GM18505 (cell line): ENCODE data around the gene CNTNAP5.

Experiments
- ATAC-seq: cut with Tn5 transposase; IDR thresholded peaks from one replicate; pipeline ENCODE4 v1.9.1; 2021; ENCODE audit not compliant: unreplicated experiment
- POLR2A ChIP-seq: IDR thresholded peaks from 4 replicates; pipeline ENCODE4 v1.6.1; 2011; ENCODE audit warnings: borderline replicate concordance; ENCODE audit not compliant: insufficient read depth, insufficient read length; ENCODE audit errors: extremely low read depth

CNTNAP5 gene

DNA sequence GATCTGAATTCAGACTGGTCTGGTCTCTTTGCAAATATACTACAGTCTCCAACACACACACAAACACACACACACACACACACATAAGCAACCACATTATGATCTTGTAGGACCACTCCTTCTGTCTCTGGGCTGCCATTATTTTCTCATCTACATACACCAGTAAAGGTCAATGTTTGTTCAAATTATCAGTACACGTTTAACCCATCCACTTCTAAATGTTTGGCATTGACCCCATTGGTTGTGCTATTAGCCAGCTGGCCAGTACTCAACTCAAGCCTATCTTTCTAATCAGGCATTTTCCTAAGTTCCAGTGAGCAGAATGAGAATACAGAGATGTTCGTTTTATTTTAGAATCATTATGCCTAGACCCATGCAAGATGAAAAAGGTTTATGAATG is 186.4 kb downstream of the CNTNAP5 start:
- TF ChIP-seq POLR2A, result no peak
- no peak for ATAC-seq

DNA sequence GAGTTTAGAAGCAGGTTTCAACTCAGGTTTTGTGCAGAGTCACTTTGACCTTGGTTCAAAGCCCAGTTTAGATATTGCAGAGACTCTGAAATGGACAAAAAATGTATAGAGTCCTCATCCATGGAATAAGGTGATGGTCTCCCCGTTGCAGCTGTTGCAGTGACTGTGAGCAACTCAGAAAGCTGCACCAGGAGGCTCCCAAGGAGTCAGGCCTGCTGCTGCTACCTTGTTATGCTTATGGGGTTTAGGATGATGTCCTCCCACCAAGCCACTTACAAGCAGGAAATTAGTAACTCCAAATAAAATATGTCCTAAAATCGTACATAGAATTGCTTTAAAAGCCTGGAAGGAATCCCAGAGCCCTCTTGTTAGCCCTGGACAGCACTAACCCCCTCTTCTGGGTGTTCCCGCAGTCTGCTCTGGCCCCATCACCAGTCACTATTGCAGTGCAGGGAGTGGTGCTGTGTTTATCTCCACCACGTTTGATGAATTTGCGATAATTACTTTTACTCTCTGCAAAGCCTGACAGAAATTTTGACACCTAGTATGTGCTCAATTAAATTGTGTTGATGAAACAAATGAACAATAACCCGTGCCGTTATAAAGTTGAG is 189.0 kb downstream of the CNTNAP5 start:
- no peak for ATAC-seq
- no peak for TF ChIP-seq POLR2A

DNA sequence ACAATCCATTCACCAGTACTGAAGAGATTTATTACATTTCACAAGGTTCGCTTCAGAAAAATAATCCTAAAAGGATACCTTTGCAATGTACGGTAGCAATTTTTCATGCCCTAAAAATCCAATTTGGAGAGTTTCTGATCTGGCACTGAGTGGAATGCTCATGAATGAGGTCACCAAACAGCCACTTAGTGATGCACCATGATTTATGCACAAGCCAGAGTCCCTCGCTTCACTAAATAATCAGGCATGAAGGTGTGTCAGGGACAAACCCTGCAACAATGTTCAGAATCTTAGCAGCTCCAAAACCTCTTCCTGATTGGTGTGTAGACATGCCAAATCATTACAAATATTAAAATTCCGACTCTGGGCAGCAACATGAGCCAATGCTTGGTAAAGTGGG is 221.1 kb downstream of the CNTNAP5 start:
- no peak for TF ChIP-seq POLR2A
- no peak for ATAC-seq

DNA sequence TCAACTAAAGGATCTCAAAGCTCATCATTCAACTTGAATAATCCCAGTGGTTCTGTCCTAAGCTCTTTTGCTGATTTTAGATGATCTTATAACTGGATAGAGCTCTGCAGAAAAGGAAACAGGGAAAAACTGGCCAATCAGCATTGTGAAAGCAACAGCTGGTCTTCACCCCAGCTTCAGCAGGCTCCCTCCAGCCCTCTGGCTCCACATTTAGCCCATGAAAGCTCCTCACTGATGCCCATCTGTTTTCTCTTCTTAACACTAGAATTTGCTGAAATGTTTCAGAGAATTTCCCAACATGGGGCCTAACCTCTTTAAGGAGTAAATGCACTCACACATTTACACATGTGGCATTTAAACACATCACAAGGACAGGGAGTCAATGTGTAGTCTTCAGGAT is 223.3 kb downstream of the CNTNAP5 start:
- TF ChIP-seq POLR2A, result no peak
- ATAC-seq, result no peak

DNA sequence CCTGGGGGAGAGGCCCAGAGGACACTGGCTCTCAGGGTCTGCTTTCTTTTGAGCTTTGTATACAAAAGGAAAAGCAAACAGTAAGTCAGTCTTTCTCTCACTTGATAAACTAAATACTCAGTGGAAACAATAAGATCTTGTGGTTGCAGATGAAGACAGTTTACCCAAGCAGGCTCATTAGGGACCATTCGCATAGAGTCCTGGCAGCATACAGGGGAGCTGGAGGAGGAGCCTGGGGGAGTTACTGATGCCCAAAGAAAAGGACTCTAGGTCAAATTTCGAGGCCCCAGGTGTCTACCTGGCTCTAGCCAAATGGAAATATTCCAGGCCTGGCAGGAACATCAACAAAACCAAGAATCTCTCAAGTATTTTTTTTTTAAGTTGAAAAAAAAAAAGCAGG is 225.3 kb downstream of the CNTNAP5 start:
- TF ChIP-seq POLR2A, result no peak
- no peak for ATAC-seq

DNA sequence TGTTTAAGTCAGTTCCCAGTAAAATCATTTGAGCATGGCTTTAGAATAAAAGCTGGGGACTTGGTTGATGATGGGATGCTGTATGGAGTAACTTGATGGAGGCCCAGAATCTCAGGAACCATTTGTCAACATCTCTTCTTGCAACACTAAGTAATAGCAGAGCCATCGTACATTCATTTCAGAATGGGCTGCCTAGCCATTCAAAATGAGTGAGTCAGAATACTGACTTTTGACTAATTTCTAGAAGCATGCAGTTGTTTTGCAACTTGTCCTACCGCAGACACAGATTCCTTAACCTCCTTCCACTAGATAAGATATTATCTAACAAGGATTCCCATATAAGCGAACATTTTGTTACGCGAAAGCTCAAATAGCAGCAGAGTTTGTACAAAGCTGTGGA is 229.5 kb downstream of the CNTNAP5 start:
- TF ChIP-seq POLR2A, result no peak
- ATAC-seq, result no peak

DNA sequence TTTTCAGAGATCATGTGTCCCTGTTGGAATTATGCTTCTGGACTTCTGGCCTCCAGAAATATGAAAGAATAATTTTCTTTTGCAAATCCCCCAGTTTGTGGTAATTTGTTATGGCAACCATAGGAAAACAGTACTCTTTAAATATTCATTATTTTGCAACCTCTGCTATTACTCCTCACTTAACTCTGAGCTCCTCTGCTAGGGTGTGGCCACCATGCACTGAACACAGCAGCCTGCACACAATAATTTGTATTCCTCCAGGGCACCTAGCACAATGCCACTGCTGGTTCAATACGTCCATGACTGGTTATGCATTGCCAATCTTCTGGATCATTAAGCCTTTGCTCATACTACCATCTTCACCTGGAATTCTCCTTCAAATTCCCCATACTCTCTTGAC is 232.0 kb downstream of the CNTNAP5 start:
- ATAC-seq, result no peak
- TF ChIP-seq POLR2A, result no peak

DNA sequence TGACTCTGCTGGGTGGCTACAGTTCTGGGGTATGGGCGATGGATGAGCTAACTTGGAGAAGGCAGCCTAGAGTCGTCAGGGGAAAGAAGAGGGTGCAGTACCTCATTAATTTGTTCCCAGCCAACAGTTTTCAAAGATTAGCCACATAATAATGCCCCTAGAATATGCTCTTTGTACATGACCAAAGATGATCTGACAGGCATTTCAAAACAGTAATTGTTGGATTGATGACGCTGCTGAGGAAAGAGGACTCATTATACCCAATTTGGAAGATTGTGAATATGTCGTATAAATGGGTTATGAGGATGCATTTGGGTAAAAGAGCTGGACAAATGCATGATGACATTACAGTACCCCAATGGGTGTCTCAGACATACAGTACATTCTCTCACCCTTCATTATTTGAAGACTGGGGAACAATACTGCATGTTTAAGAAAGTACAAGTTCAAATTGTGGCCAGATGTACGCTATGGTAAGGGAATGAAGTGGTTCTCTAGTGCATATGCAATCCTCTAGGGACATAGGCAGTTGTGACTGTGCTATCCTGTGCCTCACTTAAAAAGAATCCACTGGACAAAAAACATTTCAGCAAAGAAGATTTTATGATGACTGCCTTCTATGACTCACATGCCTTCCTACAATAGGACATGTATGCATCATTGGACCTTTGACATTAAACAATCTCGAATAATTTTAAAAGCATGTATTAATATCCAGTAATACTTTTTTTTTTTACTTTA is 233.2 kb downstream of the CNTNAP5 start:
- no peak for TF ChIP-seq POLR2A
- ATAC-seq, result no peak

DNA sequence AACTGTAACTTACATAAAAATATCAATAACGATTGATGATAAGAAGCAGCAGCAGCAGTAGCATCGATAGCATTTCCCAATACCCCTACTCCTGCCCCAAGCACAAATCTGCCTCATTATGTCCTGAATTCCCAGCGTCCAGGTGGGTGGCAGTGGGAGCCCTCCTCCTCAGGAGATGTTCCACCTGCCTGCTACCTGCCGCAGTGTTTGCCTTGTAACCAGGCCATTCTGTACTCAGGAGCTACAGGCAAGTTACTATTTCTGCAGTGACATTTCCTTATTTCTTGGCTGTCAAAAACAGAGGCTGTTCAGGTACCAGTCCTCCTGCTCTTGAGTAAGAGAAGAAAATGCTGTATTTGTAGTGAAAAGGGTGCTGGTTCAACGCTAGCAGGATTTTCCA is 236.4 kb downstream of the CNTNAP5 start:
- no peak for TF ChIP-seq POLR2A
- no peak for ATAC-seq

DNA sequence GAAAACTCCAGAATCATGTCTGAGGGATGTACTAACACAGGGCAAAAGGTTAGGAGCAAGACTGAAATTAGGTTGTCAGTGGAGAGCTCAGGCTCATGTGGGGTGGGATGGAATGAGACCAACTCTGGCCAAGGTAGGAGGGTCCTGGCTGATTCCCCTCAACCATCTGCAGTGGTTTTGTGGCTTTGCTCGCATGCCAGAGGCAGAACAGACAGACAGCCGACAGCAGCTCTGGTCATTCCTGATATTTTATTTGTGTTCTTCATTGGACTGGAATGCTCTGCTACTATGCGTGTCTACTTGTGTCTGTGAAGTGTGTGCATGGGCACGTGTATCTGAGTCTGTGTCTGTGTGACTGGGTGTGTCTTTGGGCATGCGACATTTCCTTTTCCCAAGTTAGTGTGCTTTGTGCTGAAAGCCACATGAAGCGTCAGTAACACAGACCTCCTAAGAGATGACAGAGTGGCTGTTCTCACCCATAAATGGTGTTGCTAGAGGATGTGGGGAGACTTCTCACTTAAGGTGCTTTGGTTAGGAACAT is 239.5 kb downstream of the CNTNAP5 start:
- ATAC-seq, result no peak
- no peak for TF ChIP-seq POLR2A

DNA sequence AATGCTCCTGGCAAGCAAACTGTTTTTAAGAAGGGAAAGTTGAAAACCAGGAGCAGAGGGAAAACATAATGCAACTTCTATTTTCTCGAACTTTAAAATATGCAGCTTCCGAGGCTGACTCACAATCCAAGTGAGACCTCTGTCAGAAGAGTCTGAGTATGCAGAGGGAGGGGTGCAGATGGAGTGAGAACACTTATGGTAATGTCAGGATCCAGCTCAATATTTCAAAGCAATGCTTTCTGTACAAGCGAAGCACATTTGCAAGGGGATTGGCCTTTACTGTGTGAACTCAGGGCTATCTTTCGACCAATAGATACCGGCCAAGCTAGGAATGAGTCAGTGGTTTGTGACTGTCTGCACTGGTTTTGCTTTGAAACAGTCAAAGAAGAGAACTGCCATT is 242.7 kb downstream of the CNTNAP5 start:
- TF ChIP-seq POLR2A, result no peak
- no peak for ATAC-seq

DNA sequence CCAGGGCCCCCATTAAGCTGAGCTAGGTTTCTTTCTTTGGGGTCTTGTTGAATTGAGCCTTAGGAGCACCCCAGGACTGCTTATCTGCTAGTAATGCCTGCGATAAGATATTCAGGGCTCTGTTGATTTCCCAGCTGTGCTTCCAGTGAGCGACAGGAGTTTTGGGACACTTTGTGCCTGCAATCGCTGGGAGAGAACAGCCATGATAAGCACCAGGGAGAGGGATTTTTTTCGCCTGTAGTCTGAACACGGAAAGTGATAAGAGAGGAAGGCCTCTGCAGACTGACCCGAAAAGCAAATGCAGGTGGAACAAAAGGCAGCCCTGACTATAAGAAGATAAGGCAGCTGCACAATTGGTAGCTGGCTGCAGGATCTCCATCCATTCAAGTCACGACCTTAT is 244.3 kb downstream of the CNTNAP5 start:
- TF ChIP-seq POLR2A, result no peak
- no peak for ATAC-seq

DNA sequence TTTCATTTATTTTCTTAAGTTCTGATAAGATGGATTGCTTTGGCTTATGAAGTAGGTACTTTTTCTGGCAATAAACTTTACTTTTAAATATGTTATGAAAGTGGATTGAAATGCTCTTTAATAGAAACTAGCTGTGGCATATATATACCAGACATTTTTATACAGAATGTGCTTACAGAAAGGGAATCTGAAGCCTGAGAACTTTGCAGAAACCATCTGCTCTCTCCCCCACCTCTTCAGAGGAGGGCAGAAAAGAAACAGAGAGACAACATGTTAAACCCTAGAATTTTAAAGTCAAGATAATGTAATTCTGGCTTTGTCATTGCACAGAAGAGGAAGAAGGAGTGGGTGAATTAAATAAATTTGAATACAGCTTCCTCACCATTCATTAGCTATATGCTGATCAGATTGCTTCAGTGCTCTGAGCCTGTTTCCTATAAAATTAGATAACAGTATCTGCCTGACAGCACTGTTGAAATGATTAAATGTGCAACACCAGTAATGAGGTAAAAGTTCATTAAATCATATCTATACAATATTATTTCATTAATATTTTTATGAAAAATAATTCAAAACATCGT is 247.3 kb downstream of the CNTNAP5 start:
- TF ChIP-seq POLR2A, result no peak
- no peak for ATAC-seq

DNA sequence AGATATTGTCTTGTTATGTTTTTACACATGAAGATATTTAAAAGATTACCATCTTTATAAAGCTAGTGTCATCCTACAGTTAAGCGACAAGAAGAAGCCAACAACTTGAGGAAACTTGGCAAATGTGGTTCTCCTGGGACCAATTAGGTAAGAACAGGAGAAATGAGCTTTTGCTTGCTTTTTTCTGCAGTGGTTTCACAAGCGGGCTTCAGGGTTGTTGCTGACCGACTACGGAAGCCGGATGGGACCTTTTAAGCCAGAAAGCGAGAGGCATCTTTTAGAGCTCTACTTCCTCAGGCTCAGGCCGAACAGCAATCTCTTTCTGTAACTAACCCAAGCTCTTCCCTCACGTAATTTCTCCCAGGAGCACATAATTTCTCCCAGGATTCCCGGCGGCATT is 256.5 kb downstream of the CNTNAP5 start:
- no peak for ATAC-seq
- TF ChIP-seq POLR2A, result no peak
